Lower lobe of right lung (tissue), 2 donors: Measurements from ENCODE around the gene HECW1. TPM values are rescaled to one million over a fixed set of nuclear protein-coding genes. Genes with fewer than 3 reads are reported as not detected.

ENCODE experiments used
- ATAC-seq, 2 donors: fragments of 200-7000 bp; cut with Tn5 transposase; one replicate each; pipeline ENCODE4 v1.9.1; 2020 to 2022; ENCODE audit warnings: mild to moderate bottlenecking in 2 of 2, moderate library complexity in 2 of 2
- DNase-seq: peaks from one replicate; pipeline ENCODE4 v3.0.0-alpha.2; 2020
- H3K27ac ChIP-seq: fragments of 200-600 bp; one replicate; pipeline ENCODE4 v1.8.0; 2022
- H3K27me3 ChIP-seq: fragments of 200-600 bp; one replicate; pipeline ENCODE4 v1.8.0; 2022; ENCODE audit warnings: low read depth
- H3K36me3 ChIP-seq: fragments of 200-600 bp; one replicate; pipeline ENCODE4 v1.8.0; 2022; ENCODE audit warnings: mild to moderate bottlenecking
- H3K4me1 ChIP-seq: fragments of 200-600 bp; one replicate; pipeline ENCODE4 v1.8.0; 2022
- H3K4me3 ChIP-seq: fragments of 200-600 bp; one replicate; pipeline ENCODE4 v1.8.0; 2022; ENCODE audit warnings: mild to moderate bottlenecking
- H3K9me3 ChIP-seq: fragments of 200-600 bp; one replicate; pipeline ENCODE4 v1.8.0; 2022
- CTCF ChIP-seq: fragments of 200-600 bp; IDR thresholded peaks from one replicate; pipeline ENCODE4 v1.8.0; 2022; ENCODE audit warnings: antibody characterized with exemption, mild to moderate bottlenecking
- intact Hi-C: fragments of 100-400 bp; cut with DNase I; formaldehyde crosslinking; loops from one replicate; pipeline ENCODE4 v1.11.0; 2022
- total RNA-seq: library from RNA; stranded (reverse); fragmentation: NEBNext Ultra II Directional; extraction: Animal tissue kit (Norgen Biotek cat#: 25700); gene quantifications from one replicate; pipeline ENCODE4 v1.2.1, GENCODE V29; 2021
- donor health status: DM: no; HTN: yes; CAD: no; lungs with severe emphysema.

Gene HECW1
- total RNA-seq, 1 donor from 2014 or later, result 0.06 TPM

DNA sequence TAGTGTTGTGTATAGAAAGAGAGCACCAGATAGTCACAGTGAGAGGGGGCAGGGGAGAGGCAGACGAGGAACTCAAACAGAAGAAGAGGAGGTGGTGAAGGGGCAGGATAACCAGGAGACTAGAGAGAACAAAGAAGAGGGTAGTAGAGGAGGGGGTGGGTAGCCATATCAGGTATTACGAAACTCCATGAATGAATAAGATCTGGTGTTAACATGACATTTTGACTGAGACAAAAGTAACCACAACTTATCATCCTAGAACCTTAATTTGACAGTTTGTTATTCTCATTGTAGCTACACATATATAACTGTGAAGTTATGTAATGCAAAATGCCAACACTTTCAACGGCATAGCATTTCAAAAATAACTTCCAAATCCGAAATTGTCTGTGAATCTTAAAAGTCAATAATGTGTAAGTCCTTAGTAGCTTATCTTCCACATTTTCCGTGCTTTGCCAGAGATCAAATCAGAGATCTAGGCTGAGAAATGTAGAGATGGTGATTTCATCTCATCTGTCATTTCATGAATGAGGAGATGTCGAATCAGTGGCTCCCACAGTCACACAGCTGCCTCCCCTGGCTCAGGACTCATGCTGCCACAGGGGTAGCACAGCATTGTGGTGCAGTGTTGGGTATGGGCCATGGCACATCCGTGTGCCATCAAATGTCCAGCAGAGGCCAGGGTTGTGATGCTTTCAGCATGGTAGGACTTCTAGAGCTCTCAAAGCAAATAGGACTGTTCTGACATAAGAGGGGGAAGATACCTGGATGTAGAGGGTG lies 202.1 kb downstream of the HECW1 start:
- DNase-seq, result no peak
- no peak overlapping the region for H3K27ac ChIP-seq
- no peak for ATAC-seq
- no peak for TF ChIP-seq CTCF
- H3K4me3 ChIP-seq, result no peak overlapping the region
- H3K36me3 ChIP-seq, result no peaks in the 10 kb centered on the region
- no peaks in the 10 kb centered on the region for H3K4me1 ChIP-seq
- no peaks in the 10 kb centered on the region for H3K27me3 ChIP-seq
- intact Hi-C loops, result no loop called here
- no peaks in the 10 kb centered on the region for H3K9me3 ChIP-seq

DNA sequence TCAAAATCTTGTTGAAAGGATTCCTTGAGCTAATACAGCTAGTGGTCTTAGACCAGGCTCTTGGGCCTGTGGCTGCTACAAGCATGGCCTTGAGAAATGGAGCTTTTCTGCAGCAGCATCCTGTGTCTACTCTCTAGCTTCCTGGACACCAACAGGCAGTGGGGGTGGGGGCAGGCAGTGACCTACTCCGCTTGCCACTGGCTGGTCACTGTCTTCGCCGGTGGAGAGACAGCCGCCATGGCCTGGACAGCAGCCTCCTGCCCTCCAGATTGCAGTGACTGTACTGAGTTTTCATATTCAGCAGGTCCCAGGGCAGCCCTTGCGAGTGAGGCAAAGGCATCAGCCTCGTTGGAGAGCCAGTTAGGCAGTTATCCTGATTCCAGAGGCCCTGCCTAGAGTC lies 204.6 kb downstream of the HECW1 start:
- DNase-seq, result no peak
- ATAC-seq, result no peak
- Histone ChIP-seq H3K27me3 (no peaks in the 10 kb centered on the region), H3K9me3 (no peaks in the 10 kb centered on the region), H3K4me1 (no peaks in the 10 kb centered on the region), H3K4me3 (no peak overlapping the region), H3K36me3 (no peaks in the 10 kb centered on the region), H3K27ac (no peak overlapping the region)
- no peak for TF ChIP-seq CTCF
- intact Hi-C loops, result no loop called here

- peak in 1 of 2 donors; percentile 54 for ATAC-seq
- H3K36me3 ChIP-seq, result no peaks in the 10 kb centered on the region
- no peaks in the 10 kb centered on the region for H3K4me1 ChIP-seq
- no peaks in the 10 kb centered on the region for H3K9me3 ChIP-seq
- no peaks in the 10 kb centered on the region for H3K27me3 ChIP-seq
- intact Hi-C loops, result no loop called here
- TF ChIP-seq CTCF, result no peak
- H3K4me3 ChIP-seq, result no peak overlapping the region
- no peak for DNase-seq
- H3K27ac ChIP-seq, result no peak overlapping the region
Observed at GRCh38 chr7:43318188-43318770, 205.8 kb downstream of the HECW1 start.

GRCh38 chr7:43325595-43325994 lies 213.1 kb downstream of the HECW1 start:
- no peaks in the 10 kb centered on the region for H3K9me3 ChIP-seq
- TF ChIP-seq CTCF, result no peak
- H3K4me3 ChIP-seq, result no peak overlapping the region
- intact Hi-C loops, result no loop called here
- DNase-seq (no peak), ATAC-seq (no peak)
- no peaks in the 10 kb centered on the region for H3K36me3 ChIP-seq
- no peaks in the 10 kb centered on the region for H3K27me3 ChIP-seq
- H3K4me1 ChIP-seq, result no peaks in the 10 kb centered on the region
- no peak overlapping the region for H3K27ac ChIP-seq

DNA sequence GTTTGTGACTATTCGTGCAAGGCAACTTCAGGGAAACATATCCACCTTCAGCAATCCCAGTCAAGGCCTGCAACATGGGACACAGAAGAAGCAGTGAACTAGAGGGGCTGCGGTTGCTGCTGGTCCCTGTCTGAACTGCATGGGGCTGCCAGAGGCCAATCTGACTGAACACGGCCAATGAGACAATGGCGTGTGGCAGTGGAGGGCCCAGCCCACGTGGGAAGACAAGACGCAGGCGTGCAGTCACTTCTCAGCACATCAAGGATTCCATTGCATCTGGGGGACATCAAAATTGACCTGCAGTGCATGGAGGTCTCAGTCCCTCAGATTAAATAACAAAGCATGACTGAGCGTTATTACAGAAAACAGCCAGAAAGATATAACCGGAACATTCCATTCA lies 215.9 kb downstream of the HECW1 start:
- Histone ChIP-seq H3K4me1 (no peaks in the 10 kb centered on the region), H3K9me3 (no peaks in the 10 kb centered on the region), H3K4me3 (no peak overlapping the region), H3K36me3 (no peaks in the 10 kb centered on the region), H3K27me3 (no peaks in the 10 kb centered on the region), H3K27ac (no peak overlapping the region)
- ATAC-seq (peak in 1 of 2 donors; percentile 17), DNase-seq (no peak)
- no peak for TF ChIP-seq CTCF
- intact Hi-C loops, result no loop called here
